H7 (cell line): ENCODE measurements around the gene ALPK1. TPM values are rescaled to one million over a fixed set of nuclear protein-coding genes. Genes with fewer than 3 reads are reported as not detected.
"Not testable (repeated sequence)": the region's sequence is repeated elsewhere in the genome, so short reads cannot be mapped to it uniquely, and the experiment has no call there.

Source experiments
- DNase-seq: peaks from one replicate; pipeline ENCODE4 v3.0.0; 2012
- H3K27me3 ChIP-seq: 2 replicates; pipeline ENCODE4 v1.6.0; 2011; ENCODE audit warnings: mild to moderate bottlenecking, low read length; ENCODE audit not compliant: control insufficient read depth, insufficient read depth
- H3K36me3 ChIP-seq: replicated peaks from 2 replicates; pipeline ENCODE4 v1.5.1; 2011; ENCODE audit warnings: low read length; ENCODE audit not compliant: control insufficient read depth, insufficient read depth
- H3K4me3 ChIP-seq: 2 replicates; pipeline ENCODE4 v1.5.1; 2011; ENCODE audit warnings: low read depth, mild to moderate bottlenecking, control low read depth, low read length, moderate library complexity; ENCODE audit not compliant: insufficient read depth
- total RNA-seq: library from RNA; depleted of rRNA; stranded (reverse); fragments of >200 nt; shearing (Covaris generic); gene quantifications from 2 replicates; pipeline ENCODE4 v1.2.3, GENCODE V29; 2014; rRNA removed

ALPK1 gene
- total RNA-seq, 1 experiment from 2014 or later = not detected

DNA sequence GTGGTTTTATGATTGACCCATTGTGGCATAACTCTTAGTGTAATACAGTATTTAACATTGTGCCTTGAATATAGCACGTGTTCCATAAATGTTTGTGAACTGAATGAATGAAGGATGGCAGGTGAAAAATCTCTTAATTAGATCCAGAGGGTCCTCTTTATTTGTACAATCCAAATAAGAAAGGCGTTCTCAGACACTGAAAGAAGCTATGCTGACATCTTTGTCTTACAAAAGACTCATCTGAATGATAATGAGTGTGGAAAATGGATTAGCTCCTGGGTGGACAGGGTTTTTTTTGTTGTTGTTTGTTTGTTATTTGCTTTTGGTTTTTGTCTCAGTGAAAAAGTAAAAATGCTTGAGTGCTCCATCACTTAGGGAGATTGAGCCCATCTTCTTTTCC lies 156.2 kb downstream of the ALPK1 start:
- Histone ChIP-seq H3K36me3 (no peaks in the 10 kb centered on the region), H3K4me3 (no peak overlapping the region), H3K27me3 (no peaks in the 10 kb centered on the region)
- DNase-seq = no peak

- DNase-seq = no peak
- H3K27me3 ChIP-seq = no peaks in the 10 kb centered on the region
- no peak overlapping the region for H3K4me3 ChIP-seq
- H3K36me3 ChIP-seq = no peaks in the 10 kb centered on the region
These were observed 175.1 kb downstream of the ALPK1 start for GRCh38 chr4:112472318-112472717.

DNA sequence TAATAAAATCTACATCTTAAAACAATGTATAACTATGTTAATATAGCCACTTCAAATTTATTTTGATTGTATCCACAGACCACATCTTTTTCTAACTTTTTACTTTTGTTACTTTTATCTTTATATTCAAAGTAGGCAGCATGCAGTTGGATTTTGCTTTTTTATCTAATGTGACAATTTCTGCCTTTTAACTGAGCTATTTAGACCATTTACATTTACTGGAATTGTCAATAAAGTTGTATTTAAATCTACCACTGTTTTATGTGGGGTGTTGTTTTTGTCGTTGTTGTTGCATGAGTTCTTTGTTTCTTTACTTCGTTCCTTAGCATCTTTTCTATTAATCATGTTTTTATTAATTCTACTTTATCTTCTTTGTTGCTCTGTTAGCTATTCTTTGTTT lies 176.8 kb downstream of the ALPK1 start:
- no peaks in the 10 kb centered on the region for H3K27me3 ChIP-seq
- DNase-seq = no peak
- no peaks in the 10 kb centered on the region for H3K36me3 ChIP-seq
- H3K4me3 ChIP-seq = no peak overlapping the region

DNA sequence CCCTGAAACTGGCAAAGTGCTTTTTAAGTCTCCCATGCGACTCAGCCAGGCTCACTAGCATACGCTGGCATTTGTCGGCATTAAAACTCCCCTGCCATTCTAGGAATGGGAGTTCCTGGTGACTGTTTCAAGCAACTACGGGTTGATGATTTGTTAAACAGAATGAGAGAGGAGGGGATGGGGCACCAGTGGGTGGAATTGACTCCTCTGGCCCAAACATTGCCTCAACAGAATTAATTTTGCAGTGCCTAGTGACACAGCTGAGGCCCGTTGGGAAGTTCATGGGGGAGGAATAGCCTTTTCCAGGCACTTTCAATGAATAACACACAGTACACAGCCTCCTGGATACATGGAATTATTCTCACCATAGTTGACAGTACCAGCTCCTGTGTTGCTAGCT lies 188.8 kb downstream of the ALPK1 start:
- Histone ChIP-seq H3K36me3 (no peaks in the 10 kb centered on the region), H3K4me3 (no peak overlapping the region), H3K27me3 (no peaks in the 10 kb centered on the region)
- DNase-seq = peak; percentile 11

DNA sequence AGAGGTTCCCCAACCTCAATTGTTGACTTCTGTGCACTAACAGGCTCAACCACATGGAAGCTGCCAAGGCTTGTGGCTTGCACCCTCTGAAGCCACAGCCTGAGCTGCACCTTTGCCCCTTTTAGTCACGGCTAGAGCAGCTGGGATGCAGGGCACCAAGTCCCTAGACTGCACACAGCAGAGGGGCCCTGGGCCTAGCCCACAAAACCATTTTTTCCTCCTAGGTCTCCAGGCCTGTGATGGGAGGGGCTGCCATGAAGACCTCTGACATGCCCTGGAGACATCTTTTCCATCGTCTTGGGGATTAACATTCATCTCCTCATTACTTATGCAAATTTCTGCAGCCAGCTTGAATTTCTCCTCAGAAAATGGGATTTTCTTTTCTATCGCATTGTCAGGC lies 193.6 kb downstream of the ALPK1 start:
- not testable (repeated sequence) for H3K4me3 ChIP-seq, DNase-seq, H3K36me3 ChIP-seq, H3K27me3 ChIP-seq

Other genes with a start within 250 kb of the ALPK1 start
- gene FAM241A, start 151.9 kb upstream of the ALPK1 start, total RNA-seq = 0.07 and 0.21 TPM in 2 replicates
- gene AP1AR, start 65.6 kb upstream of the ALPK1 start, total RNA-seq = 24.3 and 25.8 TPM in 2 replicates
- 0.55 and 2.1 TPM in 2 replicates for gene TIFA, start 11.5 kb upstream of the ALPK1 start, total RNA-seq
- not detected in 2 replicates for gene NEUROG2, start 218.8 kb downstream of the ALPK1 start, total RNA-seq